ENCODE data around the gene PGAP6. TPM values are rescaled to one million over a fixed set of nuclear protein-coding genes. Genes with fewer than 3 reads are reported as not detected.

Gene PGAP6
- total and polyA plus RNA-seq, 2 of the 13 experiments (the other 11 are each of a cell fraction or from before 2014, with no cell fraction given): 52.7 to 136 TPM

DNA sequence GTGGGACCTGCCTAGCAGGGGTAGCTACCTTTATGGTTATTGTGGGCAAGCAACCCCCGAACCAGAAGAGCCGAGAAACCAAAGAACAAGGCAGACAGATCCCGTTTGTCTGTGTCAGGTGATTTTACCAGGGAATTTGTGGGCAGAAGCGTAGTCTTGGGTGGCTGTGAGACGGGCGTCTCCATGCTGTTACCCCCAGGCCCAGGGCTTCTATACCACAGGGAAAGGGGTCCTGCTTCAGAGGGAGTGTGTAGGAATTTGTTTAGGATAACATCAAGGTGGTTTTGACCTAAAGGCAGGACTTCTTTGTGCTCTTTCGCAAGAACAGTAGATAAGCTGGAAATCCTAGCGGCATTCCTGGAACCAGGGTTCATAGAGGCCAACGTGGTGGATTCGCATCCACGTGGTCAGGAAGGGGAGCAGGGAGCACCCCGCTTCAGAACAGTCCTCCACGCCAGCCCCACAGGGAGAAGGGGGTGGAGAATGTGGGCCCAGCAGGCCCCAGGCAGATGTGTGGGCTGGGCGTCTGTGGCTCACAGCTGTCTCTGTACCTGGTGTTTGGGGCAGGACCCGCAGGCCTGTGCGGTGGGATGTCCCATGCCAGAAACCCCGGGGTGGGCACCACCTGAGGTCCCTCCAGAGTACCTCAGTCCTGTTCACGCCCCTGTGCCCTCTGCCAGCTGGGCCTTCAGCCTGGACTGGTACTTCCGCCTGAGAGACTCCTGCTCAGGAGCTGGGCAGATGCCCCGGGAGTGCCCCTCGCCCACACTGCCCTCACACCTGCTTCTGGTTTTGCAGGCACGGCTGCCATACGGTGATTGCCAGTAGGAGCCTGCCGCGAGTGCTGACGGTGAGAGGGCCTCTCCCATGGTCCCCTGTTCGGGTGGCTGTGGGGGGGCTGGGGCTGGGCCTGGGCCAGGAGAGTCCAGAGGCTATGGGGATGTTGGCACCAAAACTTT is 24.0 kb upstream of the PGAP6 start (continued):
- TF ChIP-seq ZNF569 (CRISPR knock-in tag; IDR thresholded peaks at IDR 0.05; ENCODE audit: borderline replicate concordance) (no peak), ZNF678 (CRISPR knock-in tag; IDR thresholded peaks at IDR 0.05) (no peak), RFX1 (IDR thresholded peaks at IDR 0.05) (no peak), GTF3A (CRISPR knock-in tag; conservative IDR thresholded peaks at IDR 0.05) (0 out of 2 replicates have a peak, but pooled peaks have one; percentile 51), CC2D1A (CRISPR knock-in tag; IDR thresholded peaks at IDR 0.05) (no peak), ZNF160 (CRISPR knock-in tag; IDR thresholded peaks at IDR 0.05) (no peak), PLRG1 (conservative IDR thresholded peaks at IDR 0.05) (no peak), MEIS2 (CRISPR knock-in tag; IDR thresholded peaks at IDR 0.05) (peak; percentile 47; the same call in 1 of the 2 replicates), NPAS2 (CRISPR knock-in tag; IDR thresholded peaks at IDR 0.05; ENCODE audit: borderline replicate concordance) (no peak), HMGXB3 (CRISPR knock-in tag; IDR thresholded peaks at IDR 0.05; ENCODE audit: borderline replicate concordance) (peak; percentile 89), SALL1 (CRISPR knock-in tag; IDR thresholded peaks at IDR 0.05) (peak; percentile 90), ZNF207 (IDR thresholded peaks at IDR 0.05; ENCODE audit: borderline replicate concordance) (no peak), AGO2 (optimal IDR thresholded peaks at IDR 0.05; ENCODE audit: low read depth, low read length) (peak; percentile 95), FOXA3 (CRISPR knock-in tag; IDR thresholded peaks at IDR 0.05) (peak; percentile 88), ZNF335 (CRISPR knock-in tag; IDR thresholded peaks at IDR 0.05) (no peak), GPN1 (CRISPR knock-in tag; IDR thresholded peaks at IDR 0.05; ENCODE audit: borderline replicate concordance) (no peak), RNF2 (conservative IDR thresholded peaks at IDR 0.05; ENCODE audit: low read depth) (0 out of 2 replicates have a peak, but pooled peaks have one; percentile 49), REPIN1 (CRISPR knock-in tag; IDR thresholded peaks at IDR 0.05; ENCODE audit: borderline replicate concordance, low read depth) (no peak; the same call in 1 of the 2 replicates), TSC22D2 (CRISPR knock-in tag; IDR thresholded peaks at IDR 0.05; ENCODE audit: borderline replicate concordance) (no peak), MXD1 (CRISPR knock-in tag; IDR thresholded peaks at IDR 0.05) (no peak), PHF20 (CRISPR knock-in tag; IDR thresholded peaks at IDR 0.05) (0 out of 2 replicates have a peak, but pooled peaks have one; percentile 32)
- TF ChIP-seq, protein P1, sequence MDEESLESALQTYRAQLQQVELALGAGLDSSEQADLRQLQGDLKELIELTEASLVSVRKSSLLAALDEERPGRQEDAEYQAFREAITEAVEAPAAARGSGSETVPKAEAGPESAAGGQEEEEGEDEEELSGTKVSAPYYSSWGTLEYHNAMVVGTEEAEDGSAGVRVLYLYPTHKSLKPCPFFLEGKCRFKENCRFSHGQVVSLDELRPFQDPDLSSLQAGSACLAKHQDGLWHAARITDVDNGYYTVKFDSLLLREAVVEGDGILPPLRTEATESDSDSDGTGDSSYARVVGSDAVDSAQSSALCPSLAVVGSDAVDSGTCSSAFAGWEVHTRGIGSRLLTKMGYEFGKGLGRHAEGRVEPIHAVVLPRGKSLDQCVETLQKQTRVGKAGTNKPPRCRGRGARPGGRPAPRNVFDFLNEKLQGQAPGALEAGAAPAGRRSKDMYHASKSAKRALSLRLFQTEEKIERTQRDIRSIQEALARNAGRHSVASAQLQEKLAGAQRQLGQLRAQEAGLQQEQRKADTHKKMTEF (CRISPR knock-in tag; IDR thresholded peaks at IDR 0.05): peak; percentile 94
- TF ChIP-seq, protein P2, sequence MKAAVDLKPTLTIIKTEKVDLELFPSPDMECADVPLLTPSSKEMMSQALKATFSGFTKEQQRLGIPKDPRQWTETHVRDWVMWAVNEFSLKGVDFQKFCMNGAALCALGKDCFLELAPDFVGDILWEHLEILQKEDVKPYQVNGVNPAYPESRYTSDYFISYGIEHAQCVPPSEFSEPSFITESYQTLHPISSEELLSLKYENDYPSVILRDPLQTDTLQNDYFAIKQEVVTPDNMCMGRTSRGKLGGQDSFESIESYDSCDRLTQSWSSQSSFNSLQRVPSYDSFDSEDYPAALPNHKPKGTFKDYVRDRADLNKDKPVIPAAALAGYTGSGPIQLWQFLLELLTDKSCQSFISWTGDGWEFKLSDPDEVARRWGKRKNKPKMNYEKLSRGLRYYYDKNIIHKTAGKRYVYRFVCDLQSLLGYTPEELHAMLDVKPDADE (CRISPR knock-in tag; IDR thresholded peaks at IDR 0.05): no peak
